H1 (cell line): Measurements from ENCODE around the gene SLC20A1. TPM values are rescaled to one million over a fixed set of nuclear protein-coding genes. Genes with fewer than 3 reads are reported as not detected.

ENCODE experiments used
- CBX8 ChIP-seq: fragments of 300-800, 300-1000 bp; sonication (generic); IDR thresholded peaks from 2 replicates; pipeline ENCODE4 v1.7.1; 2016; ENCODE audit warnings: low read depth, low read length, borderline replicate concordance
- polyA plus RNA-seq, 7 experiments: library from polyadenylated mRNA; depleted of rRNA in 3 of 7; stranded (reverse) in 5 of 7; unstranded in 2 of 7; fragments of >200 nt in 5 of 7; fragments of 200-250 nt in 2 of 7; gene quantifications; 1 replicate in 5 of 7; 2 replicates in 1 of 7; 4 replicates in 1 of 7; pipeline versions ENCODE4 v1.2.1 to v1.2.3, GENCODE V29; 2011 to 2013; ENCODE audit warnings: missing spikeins in 2 of 7, mixed read lengths in 2 of 7
- total RNA-seq: library from RNA; stranded (reverse); fragmentation: NEBNext Ultra II Directional; extraction: Animal tissue kit (Norgen Biotek cat#: 25700); gene quantifications from 2 replicates; pipeline ENCODE4 v1.2.1, GENCODE V29; 2021
- TF ChIP-seq, protein P1 (sequence below): fragments of 300-600 bp; sonication (generic); IDR thresholded peaks from 2 replicates; pipeline ENCODE4 v1.7.1; 2012; ENCODE audit warnings: low read length, moderate library complexity, mild to moderate bottlenecking, inconsistent platforms; ENCODE audit not compliant: insufficient replicate concordance

The SLC20A1 gene
- total and polyA plus RNA-seq, 2 of the 8 experiments (the other 6 are each of a cell fraction or from before 2014, with no cell fraction given): 42.6 to 105 TPM

DNA sequence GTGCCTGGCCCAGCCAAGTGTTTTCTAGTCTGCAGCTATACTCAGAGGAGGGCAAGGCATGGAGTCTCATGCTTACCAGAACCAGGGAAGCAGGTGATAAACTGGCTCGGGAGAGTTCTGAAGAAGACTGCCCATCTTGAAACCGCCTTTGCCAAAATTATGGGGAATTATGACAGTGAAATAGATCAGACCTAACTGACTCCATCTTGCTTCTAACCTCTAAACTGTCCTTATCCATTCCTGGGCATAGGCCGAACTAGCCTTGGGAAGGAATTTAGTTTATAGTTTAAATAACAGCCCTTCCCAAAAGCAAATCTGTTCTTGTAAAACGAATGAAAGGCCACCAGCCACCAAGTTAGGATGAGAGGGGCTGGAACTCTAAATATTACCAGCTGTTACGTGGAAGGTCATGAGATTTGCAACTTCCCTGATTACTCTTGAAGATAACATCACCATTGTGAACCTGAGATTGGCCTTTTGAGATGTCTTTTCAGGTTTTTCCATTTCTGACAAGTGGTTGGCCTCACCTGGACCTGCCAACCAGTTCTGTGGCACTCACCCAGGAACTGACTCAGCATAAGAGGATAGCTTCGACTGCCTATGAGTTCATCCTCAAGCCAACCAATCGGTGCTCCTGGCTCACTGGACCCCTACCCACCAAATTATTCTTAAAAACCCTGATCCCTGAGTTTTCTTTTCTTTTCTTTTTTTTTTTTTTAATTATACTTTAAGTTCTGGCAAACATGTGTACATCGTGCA, 37.9 kb upstream of the SLC20A1 start (continued):
- TF ChIP-seq, protein P1, sequence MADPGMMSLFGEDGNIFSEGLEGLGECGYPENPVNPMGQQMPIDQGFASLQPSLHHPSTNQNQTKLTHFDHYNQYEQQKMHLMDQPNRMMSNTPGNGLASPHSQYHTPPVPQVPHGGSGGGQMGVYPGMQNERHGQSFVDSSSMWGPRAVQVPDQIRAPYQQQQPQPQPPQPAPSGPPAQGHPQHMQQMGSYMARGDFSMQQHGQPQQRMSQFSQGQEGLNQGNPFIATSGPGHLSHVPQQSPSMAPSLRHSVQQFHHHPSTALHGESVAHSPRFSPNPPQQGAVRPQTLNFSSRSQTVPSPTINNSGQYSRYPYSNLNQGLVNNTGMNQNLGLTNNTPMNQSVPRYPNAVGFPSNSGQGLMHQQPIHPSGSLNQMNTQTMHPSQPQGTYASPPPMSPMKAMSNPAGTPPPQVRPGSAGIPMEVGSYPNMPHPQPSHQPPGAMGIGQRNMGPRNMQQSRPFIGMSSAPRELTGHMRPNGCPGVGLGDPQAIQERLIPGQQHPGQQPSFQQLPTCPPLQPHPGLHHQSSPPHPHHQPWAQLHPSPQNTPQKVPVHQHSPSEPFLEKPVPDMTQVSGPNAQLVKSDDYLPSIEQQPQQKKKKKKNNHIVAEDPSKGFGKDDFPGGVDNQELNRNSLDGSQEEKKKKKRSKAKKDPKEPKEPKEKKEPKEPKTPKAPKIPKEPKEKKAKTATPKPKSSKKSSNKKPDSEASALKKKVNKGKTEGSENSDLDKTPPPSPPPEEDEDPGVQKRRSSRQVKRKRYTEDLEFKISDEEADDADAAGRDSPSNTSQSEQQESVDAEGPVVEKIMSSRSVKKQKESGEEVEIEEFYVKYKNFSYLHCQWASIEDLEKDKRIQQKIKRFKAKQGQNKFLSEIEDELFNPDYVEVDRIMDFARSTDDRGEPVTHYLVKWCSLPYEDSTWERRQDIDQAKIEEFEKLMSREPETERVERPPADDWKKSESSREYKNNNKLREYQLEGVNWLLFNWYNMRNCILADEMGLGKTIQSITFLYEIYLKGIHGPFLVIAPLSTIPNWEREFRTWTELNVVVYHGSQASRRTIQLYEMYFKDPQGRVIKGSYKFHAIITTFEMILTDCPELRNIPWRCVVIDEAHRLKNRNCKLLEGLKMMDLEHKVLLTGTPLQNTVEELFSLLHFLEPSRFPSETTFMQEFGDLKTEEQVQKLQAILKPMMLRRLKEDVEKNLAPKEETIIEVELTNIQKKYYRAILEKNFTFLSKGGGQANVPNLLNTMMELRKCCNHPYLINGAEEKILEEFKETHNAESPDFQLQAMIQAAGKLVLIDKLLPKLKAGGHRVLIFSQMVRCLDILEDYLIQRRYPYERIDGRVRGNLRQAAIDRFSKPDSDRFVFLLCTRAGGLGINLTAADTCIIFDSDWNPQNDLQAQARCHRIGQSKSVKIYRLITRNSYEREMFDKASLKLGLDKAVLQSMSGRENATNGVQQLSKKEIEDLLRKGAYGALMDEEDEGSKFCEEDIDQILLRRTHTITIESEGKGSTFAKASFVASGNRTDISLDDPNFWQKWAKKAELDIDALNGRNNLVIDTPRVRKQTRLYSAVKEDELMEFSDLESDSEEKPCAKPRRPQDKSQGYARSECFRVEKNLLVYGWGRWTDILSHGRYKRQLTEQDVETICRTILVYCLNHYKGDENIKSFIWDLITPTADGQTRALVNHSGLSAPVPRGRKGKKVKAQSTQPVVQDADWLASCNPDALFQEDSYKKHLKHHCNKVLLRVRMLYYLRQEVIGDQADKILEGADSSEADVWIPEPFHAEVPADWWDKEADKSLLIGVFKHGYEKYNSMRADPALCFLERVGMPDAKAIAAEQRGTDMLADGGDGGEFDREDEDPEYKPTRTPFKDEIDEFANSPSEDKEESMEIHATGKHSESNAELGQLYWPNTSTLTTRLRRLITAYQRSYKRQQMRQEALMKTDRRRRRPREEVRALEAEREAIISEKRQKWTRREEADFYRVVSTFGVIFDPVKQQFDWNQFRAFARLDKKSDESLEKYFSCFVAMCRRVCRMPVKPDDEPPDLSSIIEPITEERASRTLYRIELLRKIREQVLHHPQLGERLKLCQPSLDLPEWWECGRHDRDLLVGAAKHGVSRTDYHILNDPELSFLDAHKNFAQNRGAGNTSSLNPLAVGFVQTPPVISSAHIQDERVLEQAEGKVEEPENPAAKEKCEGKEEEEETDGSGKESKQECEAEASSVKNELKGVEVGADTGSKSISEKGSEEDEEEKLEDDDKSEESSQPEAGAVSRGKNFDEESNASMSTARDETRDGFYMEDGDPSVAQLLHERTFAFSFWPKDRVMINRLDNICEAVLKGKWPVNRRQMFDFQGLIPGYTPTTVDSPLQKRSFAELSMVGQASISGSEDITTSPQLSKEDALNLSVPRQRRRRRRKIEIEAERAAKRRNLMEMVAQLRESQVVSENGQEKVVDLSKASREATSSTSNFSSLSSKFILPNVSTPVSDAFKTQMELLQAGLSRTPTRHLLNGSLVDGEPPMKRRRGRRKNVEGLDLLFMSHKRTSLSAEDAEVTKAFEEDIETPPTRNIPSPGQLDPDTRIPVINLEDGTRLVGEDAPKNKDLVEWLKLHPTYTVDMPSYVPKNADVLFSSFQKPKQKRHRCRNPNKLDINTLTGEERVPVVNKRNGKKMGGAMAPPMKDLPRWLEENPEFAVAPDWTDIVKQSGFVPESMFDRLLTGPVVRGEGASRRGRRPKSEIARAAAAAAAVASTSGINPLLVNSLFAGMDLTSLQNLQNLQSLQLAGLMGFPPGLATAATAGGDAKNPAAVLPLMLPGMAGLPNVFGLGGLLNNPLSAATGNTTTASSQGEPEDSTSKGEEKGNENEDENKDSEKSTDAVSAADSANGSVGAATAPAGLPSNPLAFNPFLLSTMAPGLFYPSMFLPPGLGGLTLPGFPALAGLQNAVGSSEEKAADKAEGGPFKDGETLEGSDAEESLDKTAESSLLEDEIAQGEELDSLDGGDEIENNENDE: no peak
- no peak for TF ChIP-seq CBX8
- TF ChIP-seq, all 59 proteins: peak for 0
